NCI-H1436 treated with DMSO at 0.1 percent for 48 hours (cell line): ENCODE data around the gene VCAM1.
"Not testable (repeated sequence)": the region's sequence is repeated elsewhere in the genome, so short reads cannot be mapped to it uniquely, and the experiment has no call there.

Experiments
- DNase-seq: peaks from one replicate; lab custom pipeline; 2025; lab: John Stamatoyannopoulos, UW

VCAM1 gene

DNA sequence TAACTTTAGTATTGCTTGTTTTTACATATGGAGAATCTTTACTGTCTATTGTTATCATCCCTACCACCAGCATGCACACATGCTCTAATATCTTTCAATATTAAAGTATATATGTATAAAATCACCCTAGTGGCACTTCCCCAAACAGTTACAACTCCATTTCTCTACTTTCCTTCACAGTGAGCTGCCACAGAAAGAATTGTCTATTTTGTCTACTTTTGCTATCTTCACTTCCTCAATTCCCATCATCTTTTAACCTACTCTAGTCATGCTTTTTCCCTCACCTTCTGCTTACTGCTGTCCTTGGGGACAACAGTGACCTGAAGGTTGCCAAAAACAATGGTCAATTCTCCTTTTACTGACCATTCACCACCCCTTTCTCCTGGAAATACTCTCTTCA, 59.2 kb downstream of the VCAM1 start:
- no peak for DNase-seq

DNA sequence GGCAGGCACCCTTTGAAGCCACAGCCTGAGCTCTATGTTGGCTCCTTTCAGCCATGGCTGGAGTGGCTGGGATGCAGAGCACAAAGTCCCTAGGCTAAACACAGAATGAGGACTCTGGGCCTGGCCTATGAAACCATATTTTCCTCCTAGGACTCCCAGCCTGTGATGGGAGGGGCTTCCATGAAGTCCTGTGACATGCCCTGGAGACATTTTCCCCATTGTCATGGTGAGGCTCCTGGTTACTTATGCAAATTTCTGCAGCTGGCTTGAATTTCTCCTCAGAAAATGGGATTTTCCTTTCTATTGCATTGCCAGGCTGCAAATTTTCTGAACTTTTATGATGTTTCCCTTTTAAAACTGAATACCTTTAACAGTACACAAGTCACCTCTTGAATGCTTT, 61.3 kb downstream of the VCAM1 start:
- DNase-seq = no peak

DNA sequence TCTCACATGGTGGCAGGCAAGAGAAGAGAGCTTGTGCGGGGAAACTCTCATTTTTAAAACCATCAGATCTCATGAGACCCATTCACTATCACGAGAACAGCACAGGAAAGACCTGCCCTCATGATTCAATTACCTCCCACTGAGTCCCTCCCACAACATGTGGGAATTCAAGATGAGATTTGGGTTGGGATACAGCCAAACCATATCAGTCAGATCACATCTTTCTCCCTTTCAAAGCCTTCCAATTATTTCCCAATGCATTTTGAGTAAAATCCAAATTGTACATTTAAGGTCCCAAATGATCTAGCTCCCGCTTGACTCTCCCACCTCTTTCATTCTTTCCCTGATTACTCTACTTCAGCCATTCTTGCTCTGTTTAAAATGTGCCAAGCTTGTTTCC, 62.2 kb downstream of the VCAM1 start:
- not testable (repeated sequence) for DNase-seq

DNA sequence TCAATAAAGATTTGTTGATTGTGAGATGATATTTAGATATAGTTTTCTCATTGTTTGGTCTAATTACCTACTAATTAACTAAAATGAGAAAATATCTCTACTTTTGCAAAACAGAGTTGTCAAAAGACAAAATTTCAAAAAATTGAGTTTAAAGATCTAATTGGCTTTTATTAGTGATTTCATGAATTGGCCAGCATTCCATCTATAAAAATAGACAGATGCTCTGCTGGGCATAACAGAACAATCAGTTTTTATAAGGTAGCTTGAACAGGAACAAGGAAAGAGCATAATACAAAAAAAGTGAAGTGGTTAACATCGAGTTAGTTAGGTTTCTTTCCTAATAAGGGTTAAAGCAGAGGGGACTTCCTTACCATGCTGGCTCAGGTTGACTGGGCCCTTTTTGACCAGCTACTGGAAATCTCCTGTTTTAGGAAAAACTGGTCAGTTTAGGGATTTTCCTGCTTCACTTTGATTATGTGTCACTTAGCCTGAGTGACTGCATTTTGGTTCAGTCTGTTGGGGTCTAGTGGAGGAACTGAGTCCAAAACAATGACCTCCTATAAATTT, 63.0 kb downstream of the VCAM1 start:
- DNase-seq = no peak

DNA sequence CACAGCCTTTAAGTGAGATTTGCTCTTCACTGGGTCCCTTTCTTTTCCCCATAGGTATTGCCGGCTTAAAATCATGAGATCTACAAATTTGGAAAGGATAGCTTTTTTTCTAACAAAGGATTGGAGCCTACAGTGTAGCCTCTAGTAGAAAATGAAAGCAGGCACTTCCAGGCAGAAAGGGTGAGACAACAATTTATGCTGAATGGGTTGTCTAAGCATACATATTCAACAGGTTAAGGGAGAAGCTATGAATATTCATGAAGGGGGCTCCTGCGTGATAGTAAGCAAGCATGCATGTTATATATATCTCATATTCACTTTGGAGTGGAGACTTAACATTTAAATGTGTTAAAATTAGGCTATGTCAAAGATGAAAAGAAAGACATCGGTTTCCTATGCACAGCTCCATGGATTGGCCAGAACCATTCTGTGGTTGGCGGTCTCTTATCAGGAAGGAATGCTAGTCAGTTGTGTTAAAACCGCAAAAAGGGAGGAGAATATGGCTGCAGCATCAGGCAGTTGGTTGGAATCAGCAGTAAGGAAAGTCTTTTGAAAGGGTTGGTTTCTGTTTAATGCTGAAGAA, 66.0 kb downstream of the VCAM1 start:
- DNase-seq = no peak

DNA sequence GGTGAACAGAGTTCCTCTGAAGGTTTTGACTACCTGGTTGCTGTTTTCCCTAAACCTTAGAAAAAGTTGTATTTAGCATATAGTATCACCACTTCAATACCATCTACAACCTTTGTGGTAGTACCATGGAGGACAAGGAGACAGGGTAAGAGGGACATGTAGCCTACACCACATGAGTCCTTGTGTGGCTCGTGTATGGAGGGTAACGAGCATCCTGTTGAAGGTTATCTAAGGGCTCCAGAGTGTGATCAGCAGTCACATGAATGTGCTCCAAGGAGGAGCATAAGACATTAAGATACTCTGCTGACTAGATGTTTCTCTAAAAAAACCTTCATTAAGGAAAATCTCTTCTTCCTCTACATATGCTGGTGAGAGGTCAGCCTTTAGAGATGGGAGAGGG, 67.3 kb downstream of the VCAM1 start:
- DNase-seq = no peak
